NCI-H774 (cell line): Measurements from ENCODE around the gene NKD2.
"Not testable (repeated sequence)": the region's sequence is repeated elsewhere in the genome, so short reads cannot be mapped to it uniquely, and the experiment has no call there.

Source experiments
- DNase-seq: peaks from one replicate; lab custom pipeline; 2025; lab: John Stamatoyannopoulos, UW

NKD2 gene

GRCh38 chr5:1057485-1058082 is 49.0 kb downstream of the NKD2 start:
- no peak for DNase-seq

GRCh38 chr5:1058083-1058945 is 49.7 kb downstream of the NKD2 start:
- DNase-seq = no peak

GRCh38 chr5:1058988-1059883 is 50.6 kb downstream of the NKD2 start:
- DNase-seq = no peak

GRCh38 chr5:1059884-1060263 is 51.3 kb downstream of the NKD2 start:
- no peak for DNase-seq

GRCh38 chr5:1060535-1060981 is 52.0 kb downstream of the NKD2 start:
- DNase-seq = no peak

- not testable (repeated sequence) for DNase-seq
These were observed 52.7 kb downstream of the NKD2 start for GRCh38 chr5:1061292-1061691.

- DNase-seq = no peak
These were observed 53.3 kb downstream of the NKD2 start for GRCh38 chr5:1061916-1062315.

GRCh38 chr5:1062761-1063568 is 54.4 kb downstream of the NKD2 start:
- no peak for DNase-seq

- no peak for DNase-seq
These were observed 55.2 kb downstream of the NKD2 start for GRCh38 chr5:1063661-1064382.

GRCh38 chr5:1064383-1065142 is 56.0 kb downstream of the NKD2 start:
- DNase-seq = no peak

GRCh38 chr5:1065143-1065750 is 56.6 kb downstream of the NKD2 start:
- DNase-seq = no peak

GRCh38 chr5:1065891-1066650 is 57.5 kb downstream of the NKD2 start:
- DNase-seq = no peak

- DNase-seq = no peak
These were observed 58.1 kb downstream of the NKD2 start for GRCh38 chr5:1066676-1067075.

- DNase-seq = no peak
These were observed 58.8 kb downstream of the NKD2 start for GRCh38 chr5:1067141-1068121.

GRCh38 chr5:1068204-1068894 is 59.7 kb downstream of the NKD2 start:
- DNase-seq = no peak

GRCh38 chr5:1068895-1069719 is 60.5 kb downstream of the NKD2 start:
- no peak for DNase-seq
